H1 (cell line): ENCODE measurements around the gene DUSP18. TPM values are rescaled to one million over a fixed set of nuclear protein-coding genes. Genes with fewer than 3 reads are reported as not detected.
A peak's percentile ranks its signal among the peaks of the same experiment; 100 is the strongest.

ENCODE experiments used
- CTCF ChIA-PET: fragments of 300-600 bp; sonication (Branson Sonifier 250); formaldehyde crosslinking; loops from one replicate; lab custom pipeline; 2021; ENCODE audit not compliant: partially characterized antibody; lab: Charles Lee
- POLR2A ChIA-PET: fragments of 300-600 bp; sonication (Branson Sonifier 250); formaldehyde crosslinking; loops from one replicate; lab custom pipeline; 2021; ENCODE audit warnings: inconsistent platforms; ENCODE audit not compliant: partially characterized antibody; lab: Charles Lee
- DNase-seq, 2 experiments: peaks; one replicate each; pipeline versions ENCODE4 v3.0.0 to v3.0.0-alpha.2; 2010 to 2022; ENCODE audit warnings: low spot score in 2 of 2, low read depth in 1 of 2, mixed read lengths in 1 of 2
- FAIRE-seq: peaks from 2 replicates; lab custom pipeline; 2011; peaks lifted over from hg19 to GRCh38; lab: Jason Lieb, UNC
- H2AFZ ChIP-seq: 2 replicates; pipeline ENCODE4 v1.8.1; 2012; ENCODE audit warnings: low read length, inconsistent platforms
- H2AK5ac ChIP-seq: 2 replicates; pipeline ENCODE4 v1.6.1; 2013; ENCODE audit warnings: low read depth, low read length
- H2BK120ac ChIP-seq: replicated peaks from 2 replicates; pipeline ENCODE3; 2013; ENCODE audit warnings: low read depth, low read length, inconsistent platforms
- H2BK12ac ChIP-seq: 2 replicates; pipeline ENCODE4 v1.6.1; 2013; ENCODE audit warnings: low read depth, low read length
- H2BK15ac ChIP-seq: 2 replicates; pipeline ENCODE4 v1.6.1; 2013; ENCODE audit warnings: low read length
- H2BK20ac ChIP-seq: 2 replicates; pipeline ENCODE4 v1.6.1; 2013; ENCODE audit warnings: low read length
- H2BK5ac ChIP-seq: 2 replicates; pipeline ENCODE4 v1.6.1; 2013; ENCODE audit warnings: low read depth, low read length
- H3K14ac ChIP-seq: 2 replicates; pipeline ENCODE4 v1.6.1; 2013; ENCODE audit warnings: inconsistent platforms; ENCODE audit not compliant: insufficient read length
- H3K18ac ChIP-seq: 2 replicates; pipeline ENCODE4 v1.6.1; 2013; ENCODE audit warnings: low read length; ENCODE audit errors: extremely low read depth
- H3K23ac ChIP-seq: 2 replicates; pipeline ENCODE4 v1.6.1; 2013; ENCODE audit warnings: inconsistent platforms; ENCODE audit not compliant: insufficient read length
- H3K23me2 ChIP-seq: 2 replicates; pipeline ENCODE4 v1.6.1; 2013; ENCODE audit warnings: low read depth, low read length
- H3K27ac ChIP-seq: 2 replicates; pipeline ENCODE4 v1.6.1; 2011; ENCODE audit warnings: low read depth, low read length, inconsistent platforms
- H3K27me3 ChIP-seq, 4 experiments: replicated peaks in 1 of 4; 1 replicate in 1 of 4; 2 replicates in 3 of 4; pipeline versions ENCODE4 v1.6.1 to v1.8.1; 2011 to 2013; ENCODE audit warnings: low read length in 3 of 4, mild to moderate bottlenecking in 3 of 4, inconsistent platforms in 2 of 4, mixed read lengths in 2 of 4, moderate library complexity in 1 of 4; ENCODE audit not compliant: control insufficient read depth in 3 of 4, insufficient read depth in 3 of 4; ENCODE audit errors: extremely low read depth in 1 of 4
- H3K36me3 ChIP-seq, 4 experiments: 2 replicates each; pipeline versions ENCODE4 v1.6.1 to v1.8.1; 2011 to 2013; ENCODE audit warnings: mild to moderate bottlenecking in 4 of 4, low read length in 3 of 4, moderate library complexity in 2 of 4, control low read depth in 1 of 4, inconsistent platforms in 1 of 4; ENCODE audit not compliant: insufficient read depth in 4 of 4, control insufficient read depth in 2 of 4
- H3K4ac ChIP-seq: replicated peaks from 2 replicates; pipeline ENCODE3; 2013; ENCODE audit warnings: low read length, low read depth, mixed read lengths, inconsistent platforms; ENCODE audit not compliant: insufficient read length
- H3K4me1 ChIP-seq, 4 experiments: replicated peaks in 1 of 4; 1 replicate in 1 of 4; 2 replicates in 3 of 4; pipeline versions ENCODE4 v1.6.1 to v1.8.1; 2011 to 2013; ENCODE audit warnings: low read length in 3 of 4, inconsistent platforms in 2 of 4, mixed read lengths in 1 of 4; ENCODE audit not compliant: insufficient read depth in 4 of 4, control insufficient read depth in 3 of 4
- H3K4me2 ChIP-seq, 2 experiments: 2 replicates each; pipeline versions ENCODE4 v1.6.1 to v1.8.1; 2011 to 2013; ENCODE audit warnings: low read depth in 2 of 2, low read length in 2 of 2, control low read depth in 1 of 2, inconsistent platforms in 1 of 2, mild to moderate bottlenecking in 1 of 2; ENCODE audit not compliant: insufficient read depth in 1 of 2
- H3K4me3 ChIP-seq, 4 experiments: fragments of 200-600, 300-600 bp in 1 of 4; sonication (generic), shearing (Covaris generic), sonication (Bioruptor Twin) in 1 of 4; 2 replicates each; pipeline versions ENCODE4 v1.5.1 to v1.8.1; 2011 to 2016; ENCODE audit warnings: low read length in 4 of 4, low read depth in 3 of 4, control low read depth in 2 of 4, inconsistent platforms in 2 of 4, mild to moderate bottlenecking in 2 of 4, mixed read lengths in 1 of 4, moderate library complexity in 1 of 4; ENCODE audit not compliant: insufficient read depth in 2 of 4; ENCODE audit errors: extremely low read depth in 1 of 4
- H3K56ac ChIP-seq: replicated peaks from 2 replicates; pipeline ENCODE3; 2013; ENCODE audit warnings: low read depth, mild to moderate bottlenecking, mixed read lengths, low read length, inconsistent platforms; ENCODE audit not compliant: insufficient read length
- H3K79me1 ChIP-seq: 2 replicates; pipeline ENCODE4 v1.6.1; 2013; ENCODE audit warnings: low read depth, low read length, control low read depth
- H3K79me2 ChIP-seq, 2 experiments: 2 replicates each; pipeline versions ENCODE4 v1.6.1 to v1.8.1; 2012 to 2013; ENCODE audit warnings: low read length in 2 of 2, mild to moderate bottlenecking in 2 of 2, inconsistent platforms in 1 of 2; ENCODE audit not compliant: insufficient read depth in 2 of 2, control insufficient read depth in 1 of 2
- H3K9ac ChIP-seq, 4 experiments: replicated peaks in 1 of 4; 1 replicate in 1 of 4; 2 replicates in 3 of 4; pipeline versions ENCODE4 v1.6.1 to v1.8.1; 2011 to 2013; ENCODE audit warnings: low read depth in 3 of 4, low read length in 3 of 4, control low read depth in 2 of 4, mild to moderate bottlenecking in 2 of 4, moderate library complexity in 2 of 4, inconsistent platforms in 1 of 4; ENCODE audit errors: extremely low read depth in 1 of 4
- H3K9me3 ChIP-seq, 2 experiments: 2 replicates each; pipeline versions ENCODE4 v1.6.1 to v1.8.1; 2012 to 2013; ENCODE audit warnings: mild to moderate bottlenecking in 2 of 2, moderate library complexity in 2 of 2, control low read depth in 1 of 2, inconsistent platforms in 1 of 2, low read depth in 1 of 2, low read length in 1 of 2, mixed read lengths in 1 of 2; ENCODE audit not compliant: insufficient read depth in 2 of 2
- H4K20me1 ChIP-seq, 2 experiments: replicated peaks in 1 of 2; 2 replicates each; pipeline versions ENCODE3 to v1.8.1; 2011 to 2013; ENCODE audit warnings: inconsistent platforms in 2 of 2, low read length in 2 of 2, mild to moderate bottlenecking in 1 of 2; ENCODE audit not compliant: insufficient read depth in 2 of 2, control insufficient read depth in 1 of 2
- H4K5ac ChIP-seq: 2 replicates; pipeline ENCODE4 v1.6.1; 2013; ENCODE audit warnings: low read length, low read depth, mixed read lengths, inconsistent platforms; ENCODE audit not compliant: insufficient read length
- H4K8ac ChIP-seq: 2 replicates; pipeline ENCODE4 v1.8.0; 2013; ENCODE audit warnings: mild to moderate bottlenecking, moderate library complexity, low read length, inconsistent platforms; ENCODE audit not compliant: insufficient read depth; ENCODE audit errors: extremely low read depth
- H4K91ac ChIP-seq: replicated peaks from 2 replicates; pipeline ENCODE3; 2013; ENCODE audit warnings: low read length, mixed read lengths, inconsistent platforms; ENCODE audit not compliant: insufficient read length
- KDM1A ChIP-seq: fragments of 200-600, 300-600 bp; sonication (generic); IDR thresholded peaks from 2 replicates; pipeline ENCODE4 v1.7.1; 2016; ENCODE audit warnings: mild to moderate bottlenecking, low read length, borderline replicate concordance
- WGBS, 2 experiments: shearing (Covaris generic) in 1 of 2; methylation state at CpG; one replicate each; pipeline versions ENCODE4 v1.1.6 to v1.1.7; 2013 to 2015; ENCODE audit warnings: low lambda C conversion rate in 2 of 2, mixed read lengths in 2 of 2, inconsistent platforms in 1 of 2, low coverage in 1 of 2, missing lambda C conversion rate in 1 of 2; ENCODE audit not compliant: insufficient replicate concordance in 2 of 2, insufficient coverage in 1 of 2, insufficient read length in 1 of 2; ENCODE audit errors: extremely low coverage in 1 of 2, missing lambda C conversion rate in 1 of 2; 5-methylcytosine and 5-hydroxymethylcytosine counted together
- polyA plus RNA-seq, 7 experiments: library from polyadenylated mRNA; depleted of rRNA in 3 of 7; stranded (reverse) in 5 of 7; unstranded in 2 of 7; fragments of >200 nt in 5 of 7; fragments of 200-250 nt in 2 of 7; gene quantifications; 1 replicate in 5 of 7; 2 replicates in 1 of 7; 4 replicates in 1 of 7; pipeline versions ENCODE4 v1.2.1 to v1.2.3, GENCODE V29; 2011 to 2013; ENCODE audit warnings: missing spikeins in 2 of 7, mixed read lengths in 2 of 7
- total RNA-seq: library from RNA; stranded (reverse); fragmentation: NEBNext Ultra II Directional; extraction: Animal tissue kit (Norgen Biotek cat#: 25700); gene quantifications from 2 replicates; pipeline ENCODE4 v1.2.1, GENCODE V29; 2021
- TF ChIP-seq, protein P1 (sequence below): IDR thresholded peaks from 2 replicates; pipeline ENCODE4 v1.6.1; 2012; ENCODE audit warnings: inconsistent platforms

The DUSP18 gene
- total and polyA plus RNA-seq, 2 of the 8 experiments (the other 6 are each of a cell fraction or from before 2014, with no cell fraction given): 2.6 to 7.3 TPM

DNA sequence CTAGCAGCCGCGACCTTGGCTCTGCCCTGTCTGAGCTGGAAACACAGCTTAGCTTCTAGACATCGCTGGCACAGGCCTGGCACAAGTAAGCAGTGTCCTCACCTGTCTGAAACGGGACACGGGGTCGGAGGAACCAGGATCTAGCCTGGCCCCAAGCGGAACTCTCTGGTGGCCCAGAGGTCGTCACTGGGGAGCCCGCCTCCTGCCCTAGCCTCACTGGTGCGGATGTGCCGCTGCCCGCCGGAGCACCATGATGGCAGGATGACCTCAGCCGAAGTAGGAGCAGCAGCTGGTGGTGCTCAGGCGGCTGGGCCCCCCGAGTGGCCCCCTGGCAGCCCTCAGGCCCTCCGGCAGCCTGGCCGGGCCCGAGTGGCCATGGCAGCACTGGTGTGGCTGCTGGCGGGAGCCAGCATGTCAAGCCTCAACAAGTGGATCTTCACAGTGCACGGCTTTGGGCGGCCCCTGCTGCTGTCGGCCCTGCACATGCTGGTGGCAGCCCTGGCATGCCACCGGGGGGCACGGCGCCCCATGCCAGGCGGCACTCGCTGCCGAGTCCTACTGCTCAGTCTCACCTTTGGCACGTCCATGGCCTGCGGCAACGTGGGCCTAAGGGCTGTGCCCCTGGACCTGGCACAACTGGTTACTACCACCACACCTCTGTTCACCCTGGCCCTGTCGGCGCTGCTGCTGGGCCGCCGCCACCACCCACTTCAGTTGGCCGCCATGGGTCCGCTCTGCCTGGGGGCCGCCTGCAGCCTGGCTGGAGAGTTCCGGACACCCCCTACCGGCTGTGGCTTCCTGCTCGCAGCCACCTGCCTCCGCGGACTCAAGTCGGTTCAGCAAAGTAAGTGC, 31.2 kb downstream of the DUSP18 start:
- no peaks in the 10 kb centered on the region; a peak in 1 of 4 replicates for H3K79me2 ChIP-seq
- no peak overlapping the region for H4K5ac ChIP-seq
- H3K9ac ChIP-seq: peak overlapping the region in 1 of 4 experiments; percentile 50; a peak in 1 of 7 replicates
- H3K23me2 ChIP-seq: peaks cover 11% of the 10 kb centered on the region; the same call in 1 of the 2 replicates
- H4K20me1 ChIP-seq: no peaks in the 10 kb centered on the region
- no peak overlapping the region for H2BK5ac ChIP-seq
- no peak overlapping the region; the same call in 1 of the 2 replicates for H2BK15ac ChIP-seq
- H3K27me3 ChIP-seq: peaks cover 0 to 4% (median 0%) of the 10 kb centered on the region in 4 experiments; a peak in 2 of 7 replicates
- H2BK12ac ChIP-seq: peak overlapping the region; percentile 10; the same call in 1 of the 2 replicates
- TF ChIP-seq, protein P1, sequence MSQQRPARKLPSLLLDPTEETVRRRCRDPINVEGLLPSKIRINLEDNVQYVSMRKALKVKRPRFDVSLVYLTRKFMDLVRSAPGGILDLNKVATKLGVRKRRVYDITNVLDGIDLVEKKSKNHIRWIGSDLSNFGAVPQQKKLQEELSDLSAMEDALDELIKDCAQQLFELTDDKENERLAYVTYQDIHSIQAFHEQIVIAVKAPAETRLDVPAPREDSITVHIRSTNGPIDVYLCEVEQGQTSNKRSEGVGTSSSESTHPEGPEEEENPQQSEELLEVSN: 0 out of 2 replicates have a peak, but pooled peaks have one; percentile 11
- no peak for TF ChIP-seq KDM1A
- no peak overlapping the region; the same call in 1 of the 2 replicates for H3K18ac ChIP-seq
- H4K8ac ChIP-seq: peak overlapping the region; percentile 76; the same call in 1 of the 2 replicates
- H2AFZ ChIP-seq: peak overlapping the region; percentile 14; the same call in 1 of the 2 replicates
- no peak overlapping the region for H2BK120ac ChIP-seq
- H3K4ac ChIP-seq: peak overlapping the region; percentile 57
- peaks cover 2% of the 10 kb centered on the region; the same call in 1 of the 2 replicates for H3K79me1 ChIP-seq
- no peak overlapping the region for H3K23ac ChIP-seq
- no peaks in the 10 kb centered on the region for H3K36me3 ChIP-seq
- WGBS, 2 experiments: 85% methylated on average over 41 of the region's 45 CpGs; no CpG with 5 or more reads in 1 of the 2 experiments
- H3K4me1 ChIP-seq: peaks cover 0 to 22% (median 14%) of the 10 kb centered on the region in 4 experiments; a peak in 6 of 7 replicates
- POLR2A ChIA-PET: interaction anchor here (0.6 to 2.1 kb wide), 7 partner anchors 18 to 608 kb away, joined by 3 to 7 read pairs (median 3); no protein-coding TSS in a partner anchor
- no peak overlapping the region for H3K14ac ChIP-seq
- FAIRE-seq (no peak), DNase-seq (peak in 1 of 2 experiments; percentile 55)
- no peak overlapping the region for H3K56ac ChIP-seq
- peak overlapping the region; percentile 76 to 98 for H3K4me2 ChIP-seq
- H4K91ac ChIP-seq: peak overlapping the region; percentile 90
- peaks cover 0 to 5% of the 10 kb centered on the region in 2 experiments; a peak in 1 of 4 replicates for H3K9me3 ChIP-seq
- H2AK5ac ChIP-seq: no peak overlapping the region
- H3K4me3 ChIP-seq: peak overlapping the region; percentile 56 to 71 (median 63)
- H2BK20ac ChIP-seq: no peak overlapping the region
- no peak overlapping the region for H3K27ac ChIP-seq
- CTCF ChIA-PET: interaction anchor here (0.8 to 7.8 kb wide), 15 partner anchors 11 to 136 kb away, joined by 3 to 137 read pairs (median 14); partner anchors contain the start of genes DUSP18 and TCN2
